GM12891 (cell line): ENCODE results near the gene OR2H1.

Experiments used
- POLR2A ChIP-seq: IDR thresholded peaks from 2 replicates; pipeline ENCODE4 v1.6.1; 2011; ENCODE audit warnings: low read depth, low read length, control low read depth
- POLR2AphosphoS5 ChIP-seq: IDR thresholded peaks from 2 replicates; pipeline ENCODE4 v1.6.1; 2011; ENCODE audit warnings: low read depth, low read length, control low read depth

DNA sequence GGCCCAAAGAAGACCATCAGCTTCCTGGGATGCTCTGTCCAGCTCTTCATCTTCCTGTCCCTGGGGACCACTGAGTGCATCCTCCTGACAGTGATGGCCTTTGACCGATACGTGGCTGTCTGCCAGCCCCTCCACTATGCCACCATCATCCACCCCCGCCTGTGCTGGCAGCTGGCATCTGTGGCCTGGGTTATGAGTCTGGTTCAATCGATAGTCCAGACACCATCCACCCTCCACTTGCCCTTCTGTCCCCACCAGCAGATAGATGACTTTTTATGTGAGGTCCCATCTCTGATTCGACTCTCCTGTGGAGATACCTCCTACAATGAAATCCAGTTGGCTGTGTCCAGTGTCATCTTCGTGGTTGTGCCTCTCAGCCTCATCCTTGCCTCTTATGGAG, 5.1 kb downstream of the OR2H1 start:
- TF ChIP-seq POLR2AphosphoS5 = no peak
- TF ChIP-seq POLR2A = no peak
